B cell (primary cell): Measurements from ENCODE around the gene TRIM16.
"Not testable (repeated sequence)": the region's sequence is repeated elsewhere in the genome, so short reads cannot be mapped to it uniquely, and the experiment has no call there.

Source experiments
- CTCF ChIP-seq: fragments of 200-600 bp; IDR thresholded peaks from one replicate; pipeline ENCODE4 v1.8.0; 2022; ENCODE audit warnings: antibody characterized with exemption, mild to moderate bottlenecking
- EZH2 ChIP-seq: IDR thresholded peaks from 2 replicates; pipeline ENCODE4 v1.6.1; 2012; ENCODE audit warnings: borderline replicate concordance, low read depth, mild to moderate bottlenecking, moderate library complexity, low read length; ENCODE audit not compliant: insufficient read depth, poor library complexity, severe bottlenecking

- not testable (repeated sequence) for TF ChIP-seq CTCF, EZH2
These were observed 62.0 kb downstream of the TRIM16 start for GRCh38 chr17:15622124-15622523.
